Measurements from ENCODE around the gene CD200R1L. TPM values are rescaled to one million over a fixed set of nuclear protein-coding genes. Genes with fewer than 3 reads are reported as not detected.

CD200R1L gene
- total RNA-seq, 1 donor from 2014 or later: not detected

- intact Hi-C loops (cut with DNase I): no loop called here
- no peak for DNase-seq (ENCODE audit: low spot score)
Observed at GRCh38 chr3:112794622-112795172, 52.0 kb downstream of the CD200R1L start.

- no peak for DNase-seq (ENCODE audit: low spot score)
- intact Hi-C loops (cut with DNase I): no loop called here
Observed at GRCh38 chr3:112793326-112794081, 53.2 kb downstream of the CD200R1L start.

- intact Hi-C loops (cut with DNase I): no loop called here
- no peak for DNase-seq (ENCODE audit: low spot score)
Observed at GRCh38 chr3:112791736-112792135, 54.9 kb downstream of the CD200R1L start.

- intact Hi-C loops (cut with DNase I): no loop called here
- DNase-seq (ENCODE audit: low spot score): no peak
Observed at GRCh38 chr3:112789787-112790186, 56.9 kb downstream of the CD200R1L start.

- DNase-seq (ENCODE audit: low spot score): no peak
- intact Hi-C loops (cut with DNase I): no loop called here
Observed at GRCh38 chr3:112786881-112787579, 59.6 kb downstream of the CD200R1L start.

- intact Hi-C loops (cut with DNase I): no loop called here
- no peak for DNase-seq (ENCODE audit: low spot score)
Observed at GRCh38 chr3:112786002-112786590, 60.6 kb downstream of the CD200R1L start.

DNA sequence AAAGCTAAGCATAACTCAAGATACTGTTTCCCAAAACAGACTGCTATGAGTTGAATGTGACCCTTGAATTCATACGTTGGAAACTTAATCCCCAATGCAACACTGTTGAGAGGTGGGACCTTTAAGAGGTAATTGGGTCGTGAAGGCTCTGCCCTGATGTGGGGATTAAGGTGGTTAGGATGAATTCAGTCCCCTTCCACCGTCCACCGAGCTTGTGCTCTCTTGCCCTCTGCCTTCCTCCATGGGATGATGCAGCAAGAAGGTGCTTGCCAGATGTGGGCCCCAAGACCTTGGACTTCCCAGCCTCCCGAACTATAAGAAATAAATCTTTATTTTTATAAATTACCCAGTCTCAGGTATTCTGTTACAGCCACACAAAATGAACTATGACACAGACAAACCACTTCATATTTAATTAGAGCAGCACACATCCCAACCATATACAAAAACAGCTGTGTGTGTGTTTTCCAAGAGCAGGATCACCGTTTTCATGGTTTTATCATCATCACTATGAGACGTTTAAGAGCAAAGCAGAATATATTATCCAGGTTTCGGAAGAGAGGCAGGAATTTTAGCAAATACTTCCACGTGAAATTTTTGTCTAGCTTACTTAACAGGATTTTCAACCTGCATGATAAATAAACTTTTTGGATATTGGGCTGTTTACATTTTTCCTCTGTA is 61.2 kb downstream of the CD200R1L start:
- intact Hi-C loops (cut with DNase I): no loop called here

GRCh38 chr3:112782491-112782890 is 64.2 kb downstream of the CD200R1L start:
- no peak for DNase-seq (ENCODE audit: low spot score)
- intact Hi-C loops (cut with DNase I): no loop called here

More for the DNA sequence above, 61.2 kb downstream of the CD200R1L start:
- DNase-seq (ENCODE audit: low spot score): no peak

DNA sequence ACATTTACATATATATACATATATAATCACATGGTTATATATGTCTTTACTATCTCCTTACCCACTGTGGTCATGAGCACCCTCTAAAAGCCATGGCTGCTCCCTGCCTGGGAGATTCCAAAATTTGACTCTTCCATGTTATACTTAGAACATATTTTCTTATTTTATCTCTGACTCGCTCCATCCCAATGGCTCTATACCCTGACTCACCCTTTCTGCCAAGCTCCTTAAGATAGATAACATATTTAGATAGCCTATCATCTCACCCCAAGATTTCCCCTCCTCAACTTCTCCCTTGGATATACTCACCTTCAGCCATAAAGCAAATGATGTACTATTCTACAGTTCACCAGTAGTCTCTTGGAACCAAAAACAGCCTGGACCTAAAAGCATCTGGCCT is 65.1 kb downstream of the CD200R1L start:
- intact Hi-C loops (cut with DNase I): no loop called here
- DNase-seq (ENCODE audit: low spot score): no peak

GRCh38 chr3:112779558-112780480 is 66.8 kb downstream of the CD200R1L start:
- DNase-seq (ENCODE audit: low spot score): no peak
- intact Hi-C loops (cut with DNase I): loop anchor here (5.0 kb wide), 2 partner anchors 32 to 128 kb away; no protein-coding TSS in a partner anchor

- intact Hi-C loops (cut with DNase I): loop anchor here (5.0 kb wide), 2 partner anchors 33 to 127 kb away; no protein-coding TSS in a partner anchor
- DNase-seq (ENCODE audit: low spot score): no peak
Observed at GRCh38 chr3:112779011-112779410, 67.7 kb downstream of the CD200R1L start.

GRCh38 chr3:112778353-112778948 is 68.2 kb downstream of the CD200R1L start:
- intact Hi-C loops (cut with DNase I): loop anchor here (5.0 kb wide), 2 partner anchors 34 to 126 kb away; no protein-coding TSS in a partner anchor
- DNase-seq (ENCODE audit: low spot score): no peak

GRCh38 chr3:112777811-112778210 is 68.9 kb downstream of the CD200R1L start:
- DNase-seq (ENCODE audit: low spot score): no peak
- intact Hi-C loops (cut with DNase I): loop anchor here (5.0 kb wide), 2 partner anchors 34 to 126 kb away; no protein-coding TSS in a partner anchor

DNA sequence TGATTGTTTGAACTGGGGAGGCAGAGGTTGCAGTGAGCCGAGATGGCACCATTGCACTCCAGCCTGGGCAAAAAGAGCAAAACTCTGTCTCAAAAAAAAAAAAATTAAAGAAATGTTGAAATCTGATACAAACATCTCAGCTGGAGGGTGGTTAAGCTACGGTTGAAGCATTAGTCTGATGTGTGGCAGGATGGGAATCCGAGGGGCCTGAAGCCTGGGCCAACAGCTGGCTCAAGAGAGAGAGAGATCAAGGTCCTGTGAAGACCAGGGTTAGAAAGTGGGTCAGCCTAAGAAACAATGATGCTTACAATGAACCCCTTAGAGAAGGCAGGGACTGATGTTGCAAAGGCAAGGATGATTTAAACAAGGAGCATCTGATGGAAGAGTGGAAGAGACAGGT is 69.8 kb downstream of the CD200R1L start:
- intact Hi-C loops (cut with DNase I): loop anchor here (5.0 kb wide), 2 partner anchors 35 to 125 kb away; no protein-coding TSS in a partner anchor

DNA sequence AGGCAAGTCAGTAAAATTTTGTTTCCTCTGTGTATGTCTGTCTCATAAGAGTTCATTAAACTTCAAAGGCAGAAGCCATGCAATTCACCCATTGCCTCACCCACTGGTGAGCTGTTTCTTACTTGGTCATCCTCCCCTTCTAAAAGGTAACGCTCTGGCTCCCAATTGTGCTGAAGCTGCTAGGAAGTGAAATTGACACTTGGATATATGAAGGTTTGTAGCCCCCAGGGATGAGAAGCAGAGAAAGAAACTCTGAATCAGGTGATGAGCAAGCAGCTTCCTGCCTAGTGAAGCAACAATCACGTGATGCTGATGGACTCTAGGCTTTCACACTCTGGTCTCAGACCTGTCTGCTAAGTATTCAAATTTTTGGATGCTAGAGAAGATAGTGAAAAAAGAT is 70.7 kb downstream of the CD200R1L start:
- intact Hi-C loops (cut with DNase I): loop anchor here (5.0 kb wide), 2 partner anchors 36 to 124 kb away; no protein-coding TSS in a partner anchor
- no peak for DNase-seq (ENCODE audit: low spot score)

More for the DNA sequence above, 69.8 kb downstream of the CD200R1L start:
- DNase-seq (ENCODE audit: low spot score): no peak

DNA sequence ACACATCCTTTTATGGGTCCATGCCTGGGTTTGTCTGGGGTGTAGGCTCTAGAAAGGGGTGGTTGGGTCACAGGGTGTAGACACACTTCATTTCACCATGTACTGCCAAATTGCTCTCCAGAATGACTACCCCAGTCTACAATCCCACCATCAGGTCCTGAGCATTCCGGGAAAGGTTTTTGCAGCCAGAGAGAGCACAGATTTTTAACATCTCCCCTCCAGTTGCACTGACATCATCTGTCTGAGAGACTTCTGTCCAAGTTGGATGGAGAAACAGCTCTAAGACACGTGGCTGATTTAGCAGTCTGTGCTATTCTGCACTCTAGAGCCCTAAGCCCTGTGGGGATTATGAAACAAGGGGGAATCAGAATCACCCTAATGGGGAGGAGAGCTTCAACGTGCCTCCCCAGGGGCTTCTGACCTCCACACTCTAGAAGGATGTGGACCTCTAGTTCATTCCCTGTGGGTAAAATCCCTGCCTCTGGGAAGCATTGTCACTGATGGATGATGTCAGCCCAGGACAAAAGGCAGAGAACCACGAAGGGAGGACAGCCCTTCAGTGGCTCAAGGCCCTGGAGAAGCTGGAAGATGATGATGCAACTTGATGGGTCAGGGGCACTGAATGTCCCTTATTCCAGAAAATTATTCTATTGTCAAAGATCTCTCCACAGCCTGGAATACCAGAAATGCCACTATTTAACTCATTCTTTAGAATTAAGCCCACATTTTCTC is 71.5 kb downstream of the CD200R1L start:
- intact Hi-C loops (cut with DNase I): loop anchor here (5.0 kb wide), 2 partner anchors 37 to 123 kb away; no protein-coding TSS in a partner anchor
- no peak for DNase-seq (ENCODE audit: low spot score)

GRCh38 chr3:112774293-112774926 is 72.3 kb downstream of the CD200R1L start:
- intact Hi-C loops (cut with DNase I): no loop called here

More at GRCh38 chr3:112774293-112774926, 72.3 kb downstream of the CD200R1L start:
- DNase-seq (ENCODE audit: low spot score): no peak
